SKM-1 treated with dmso at 0.1 percent for 144 hours (cell line): ENCODE data around the gene PRKAR1B.

Source experiments
- DNase-seq: peaks from one replicate; lab custom pipeline; 2025; ENCODE audit not compliant: unreplicated experiment; lab: John Stamatoyannopoulos, UW

Gene PRKAR1B

GRCh38 chr7:698515-699475 lies 28.3 kb downstream of the PRKAR1B start:
- DNase-seq: no peak

DNA sequence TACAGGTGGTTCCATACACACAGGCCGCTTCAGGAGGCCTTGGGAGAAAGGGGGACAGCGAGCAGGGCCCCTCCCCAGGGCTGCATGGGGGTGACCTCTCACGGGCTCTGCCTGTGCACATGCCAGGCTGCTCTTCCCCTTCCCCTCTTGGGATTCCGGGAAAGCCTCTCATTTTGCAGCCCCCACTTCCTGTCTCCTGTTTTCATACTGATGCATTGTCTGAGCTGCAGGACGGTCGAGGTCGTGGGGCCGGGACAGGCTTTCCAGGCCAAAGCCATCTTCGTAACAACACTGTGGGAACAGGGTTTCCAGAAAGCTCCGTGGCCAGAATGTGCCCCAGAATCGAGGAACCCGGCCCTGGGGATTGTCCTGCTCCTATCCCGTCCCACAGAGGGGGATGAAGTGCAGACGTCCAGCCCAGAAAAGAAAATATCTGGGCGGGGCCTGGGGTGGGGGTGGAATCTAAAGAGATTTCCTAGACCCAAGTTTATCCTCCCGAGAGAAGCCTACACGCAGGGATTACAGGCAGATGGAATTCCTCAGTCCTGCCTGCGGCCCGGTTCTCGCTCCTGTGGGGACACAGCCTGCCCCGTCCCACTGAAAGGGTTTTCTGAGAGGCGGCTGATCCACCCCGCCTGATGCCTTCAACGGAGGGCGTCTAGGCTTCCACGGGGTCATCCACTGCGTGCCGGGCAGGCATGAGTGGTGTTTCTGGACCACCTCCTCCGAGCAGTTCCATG lies 30.1 kb downstream of the PRKAR1B start:
- DNase-seq: no peak

DNA sequence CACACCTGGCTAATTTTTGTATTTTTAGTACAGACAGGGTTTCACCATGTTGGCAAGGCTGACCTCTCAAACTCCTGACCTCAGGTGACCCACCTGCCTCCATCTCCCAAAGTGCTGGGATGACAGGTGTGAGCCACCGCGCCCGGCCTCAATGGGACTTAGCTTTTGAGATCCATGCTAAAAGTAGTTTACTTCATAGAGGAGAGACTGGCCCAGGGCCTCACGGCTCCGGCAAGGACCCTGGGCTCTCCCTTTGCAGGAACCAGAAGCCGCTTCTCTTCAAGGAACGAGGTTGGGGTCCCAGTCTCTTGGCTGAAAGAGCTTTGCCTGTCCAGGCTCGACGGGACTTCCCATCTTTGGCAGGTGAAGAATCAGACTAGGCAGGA lies 30.7 kb downstream of the PRKAR1B start:
- DNase-seq: no peak

DNA sequence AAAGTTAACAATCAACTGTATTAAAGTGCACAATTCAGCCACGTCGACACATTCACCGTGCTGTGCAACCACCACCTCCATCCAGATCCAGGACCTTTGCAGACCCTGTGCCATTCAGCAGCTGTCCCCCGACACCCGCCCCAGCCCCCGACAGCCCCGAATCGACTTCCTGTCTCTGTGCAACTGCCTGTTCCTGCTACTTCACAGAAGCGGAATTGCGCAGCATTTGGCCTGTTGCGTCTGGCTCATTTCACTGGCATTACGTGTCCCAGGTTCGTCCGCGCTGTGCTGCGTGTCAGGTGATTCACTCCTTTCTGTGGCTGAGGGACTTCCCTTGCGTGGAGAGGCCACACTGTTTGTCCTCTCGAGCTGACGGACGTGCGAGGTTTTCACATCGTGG lies 33.8 kb downstream of the PRKAR1B start:
- DNase-seq: no peak

- no peak for DNase-seq
Measured at GRCh38 chr7:691361-692045, 35.6 kb downstream of the PRKAR1B start.

DNA sequence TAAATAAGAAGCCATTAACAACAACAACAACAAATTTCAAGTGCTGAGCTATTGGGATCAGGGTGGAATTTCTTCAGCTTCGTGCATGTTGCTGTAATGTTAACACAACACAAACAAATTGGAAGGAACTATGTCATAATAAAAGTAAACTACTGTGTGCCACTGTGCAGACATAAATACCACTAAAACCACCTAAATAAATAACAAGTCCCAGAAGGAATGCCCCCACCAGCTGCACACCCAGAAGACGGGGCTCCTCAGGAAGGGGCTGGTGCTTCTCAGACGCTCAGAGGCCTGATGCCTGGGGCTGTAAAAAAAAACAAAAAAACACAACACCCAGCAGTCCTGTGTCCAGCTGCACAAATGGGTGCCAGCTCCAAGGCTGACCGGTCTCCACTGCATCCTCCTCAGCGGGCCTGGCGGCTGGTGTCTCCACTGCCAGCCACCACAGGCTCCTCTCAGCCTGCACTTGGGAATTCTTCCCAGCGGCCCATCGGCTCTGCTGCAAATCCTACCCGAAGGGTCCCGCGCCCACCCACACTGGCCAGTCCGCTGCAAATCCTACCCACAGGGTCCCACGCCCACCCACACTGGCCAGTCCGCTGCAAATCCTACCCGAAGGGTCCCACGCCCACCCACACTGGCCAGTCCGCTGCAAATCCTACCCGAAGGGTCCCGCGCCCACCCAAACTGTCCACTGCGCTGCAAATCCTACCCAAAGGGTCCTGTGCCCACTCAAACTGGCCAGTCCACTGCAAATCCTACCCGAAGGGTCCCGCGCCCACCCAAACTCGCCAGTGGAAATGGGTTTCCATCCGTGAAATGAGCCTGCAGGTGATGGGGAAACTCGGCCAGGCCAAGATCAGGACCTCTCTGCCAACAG lies 36.4 kb downstream of the PRKAR1B start:
- no peak for DNase-seq

DNA sequence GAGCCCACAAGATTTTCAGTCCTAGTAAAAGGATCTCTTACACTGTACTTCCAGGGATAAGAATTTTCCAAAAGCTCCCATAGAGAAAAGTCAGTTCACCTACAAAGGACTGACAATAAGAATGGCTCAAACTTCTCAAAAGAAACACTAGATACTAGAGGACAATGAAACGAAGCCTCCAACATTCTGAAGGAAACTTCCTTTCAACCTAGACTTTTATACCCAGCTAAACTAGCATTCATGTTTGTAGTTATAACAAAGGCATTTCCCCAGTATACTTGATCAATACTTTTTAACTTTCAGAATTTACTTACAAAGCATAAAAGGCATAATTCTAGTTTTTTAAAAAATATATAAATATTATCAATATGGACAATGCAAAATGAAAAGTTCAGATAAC lies 41.5 kb downstream of the PRKAR1B start:
- no peak for DNase-seq

DNA sequence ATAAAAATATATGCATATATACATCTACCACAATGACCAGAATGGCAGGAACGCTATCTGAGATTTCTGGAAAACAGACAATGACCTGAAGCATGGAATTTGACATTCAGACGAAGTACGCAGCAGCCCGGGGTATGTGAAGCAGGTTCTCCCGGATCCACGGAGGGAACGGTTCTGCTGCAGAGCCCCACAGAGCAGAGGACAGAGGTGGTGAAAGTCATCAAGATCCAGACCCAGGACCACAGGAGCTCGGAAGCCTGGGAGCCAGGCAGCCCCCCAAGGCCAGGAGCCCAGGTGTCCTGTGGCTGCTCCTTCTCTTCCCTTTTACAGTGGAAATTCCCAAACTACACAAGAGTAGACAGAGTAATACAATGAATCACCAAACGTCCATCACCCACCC lies 42.7 kb downstream of the PRKAR1B start:
- no peak for DNase-seq

- DNase-seq: no peak
Measured at GRCh38 chr7:683526-684205, 43.4 kb downstream of the PRKAR1B start.

GRCh38 chr7:682810-683209 lies 44.3 kb downstream of the PRKAR1B start:
- no peak for DNase-seq

DNA sequence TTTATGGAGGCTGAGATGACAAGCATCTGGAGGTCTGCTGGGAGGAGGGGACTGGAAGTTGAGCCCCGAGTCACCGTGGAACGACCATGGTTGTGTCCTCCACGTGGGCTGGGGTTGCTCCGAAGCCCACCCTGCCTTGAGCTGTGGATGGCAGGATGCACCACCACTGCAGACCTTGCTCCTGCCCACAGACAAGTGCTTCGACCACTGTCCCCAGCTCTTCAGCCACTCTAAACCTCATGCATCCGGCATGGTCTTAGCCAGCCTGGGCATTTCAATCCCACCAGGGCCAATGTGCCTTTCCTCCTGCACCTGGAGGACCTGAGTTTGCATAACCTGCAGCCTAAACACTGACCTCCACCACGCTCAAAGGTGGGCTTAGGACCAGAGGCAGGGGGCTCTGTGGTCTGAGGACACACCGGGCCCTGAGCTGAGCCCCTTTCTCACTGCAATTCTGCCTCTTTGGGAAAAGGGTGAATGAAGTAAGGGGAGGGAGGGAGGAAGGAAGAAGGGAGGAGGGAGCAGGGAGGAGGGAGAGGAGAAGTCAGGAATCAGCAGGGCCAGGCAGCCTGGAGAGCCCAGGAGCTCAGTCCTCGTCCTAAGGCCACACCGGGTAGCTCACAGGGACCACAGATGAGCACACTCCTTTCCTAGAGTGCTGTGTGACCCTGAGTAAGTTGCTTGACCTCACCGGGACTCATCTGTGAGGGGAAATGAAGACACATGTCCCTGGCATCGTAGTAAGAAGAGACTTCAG lies 45.4 kb downstream of the PRKAR1B start:
- DNase-seq: no peak

DNA sequence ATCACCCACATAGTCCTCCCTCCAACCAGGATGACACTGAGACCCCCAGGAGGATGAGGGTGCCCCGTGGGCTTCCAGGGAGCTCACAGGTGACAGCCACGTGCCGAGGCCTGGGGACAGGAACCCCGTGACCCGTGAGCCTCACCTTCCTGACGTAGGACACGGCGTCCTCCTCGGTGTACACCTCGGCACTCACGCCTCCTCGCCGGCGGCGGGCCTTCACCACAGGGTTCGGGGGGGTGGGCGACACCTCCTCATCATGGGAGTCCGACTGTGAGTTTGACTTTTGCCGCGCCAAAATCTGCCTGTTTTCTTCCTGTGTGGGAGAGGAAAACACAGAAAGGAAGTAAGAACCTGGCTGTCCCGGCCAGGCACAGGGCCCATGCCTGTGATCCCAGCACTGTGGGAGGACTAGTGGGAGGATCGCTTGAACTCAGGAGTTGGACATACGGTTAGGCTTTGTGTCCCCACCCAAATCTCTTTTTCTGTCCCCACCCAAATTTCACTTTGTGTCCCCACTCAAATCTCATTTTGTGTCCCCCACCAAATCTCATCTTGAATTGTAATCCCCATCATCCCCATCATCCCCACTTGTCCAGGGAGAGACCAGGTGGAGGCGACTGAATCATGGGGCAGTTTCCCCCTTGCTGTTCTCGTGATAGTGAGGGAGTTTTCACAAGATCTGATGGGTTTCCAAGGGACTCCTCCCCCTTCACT lies 46.5 kb downstream of the PRKAR1B start:
- DNase-seq: no peak

- no peak for DNase-seq
Measured at GRCh38 chr7:676972-677385, 50.1 kb downstream of the PRKAR1B start.

DNA sequence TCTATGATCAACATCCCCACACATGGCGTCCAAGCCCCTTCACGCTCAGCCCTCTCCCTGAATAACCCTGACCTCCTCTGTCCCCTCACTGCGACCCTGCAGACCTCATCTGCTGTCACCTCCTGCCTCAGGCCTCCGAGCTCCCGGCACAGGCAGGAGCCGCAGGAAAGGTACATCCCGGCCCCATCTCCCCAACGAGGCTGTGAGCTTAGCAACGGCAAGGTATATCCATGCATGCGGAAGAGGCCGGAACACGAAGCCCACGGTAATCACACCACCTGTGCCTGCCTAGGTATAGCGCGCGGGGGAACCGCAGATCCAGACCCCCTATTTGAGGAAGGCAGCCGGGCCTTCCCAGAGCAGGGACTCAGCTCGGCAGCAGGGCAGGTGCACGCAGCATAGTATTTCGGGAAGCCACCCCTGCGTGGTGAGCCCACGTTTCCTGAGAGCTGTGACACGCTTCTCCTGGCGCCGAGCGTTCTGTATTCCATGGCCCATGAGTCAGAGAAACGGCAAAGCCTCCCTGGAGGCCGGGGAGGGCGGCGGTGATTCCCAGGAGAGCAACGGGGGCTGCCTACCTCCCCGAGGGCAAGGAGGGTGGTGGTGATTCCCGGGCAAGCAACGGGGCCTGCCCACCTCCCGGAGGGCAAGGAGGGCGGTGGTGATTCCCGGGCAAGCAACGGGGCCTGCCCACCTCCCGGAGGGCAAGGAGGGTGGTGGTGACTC lies 50.7 kb downstream of the PRKAR1B start:
- no peak for DNase-seq

GRCh38 chr7:674454-675410 lies 52.3 kb downstream of the PRKAR1B start:
- no peak for DNase-seq

DNA sequence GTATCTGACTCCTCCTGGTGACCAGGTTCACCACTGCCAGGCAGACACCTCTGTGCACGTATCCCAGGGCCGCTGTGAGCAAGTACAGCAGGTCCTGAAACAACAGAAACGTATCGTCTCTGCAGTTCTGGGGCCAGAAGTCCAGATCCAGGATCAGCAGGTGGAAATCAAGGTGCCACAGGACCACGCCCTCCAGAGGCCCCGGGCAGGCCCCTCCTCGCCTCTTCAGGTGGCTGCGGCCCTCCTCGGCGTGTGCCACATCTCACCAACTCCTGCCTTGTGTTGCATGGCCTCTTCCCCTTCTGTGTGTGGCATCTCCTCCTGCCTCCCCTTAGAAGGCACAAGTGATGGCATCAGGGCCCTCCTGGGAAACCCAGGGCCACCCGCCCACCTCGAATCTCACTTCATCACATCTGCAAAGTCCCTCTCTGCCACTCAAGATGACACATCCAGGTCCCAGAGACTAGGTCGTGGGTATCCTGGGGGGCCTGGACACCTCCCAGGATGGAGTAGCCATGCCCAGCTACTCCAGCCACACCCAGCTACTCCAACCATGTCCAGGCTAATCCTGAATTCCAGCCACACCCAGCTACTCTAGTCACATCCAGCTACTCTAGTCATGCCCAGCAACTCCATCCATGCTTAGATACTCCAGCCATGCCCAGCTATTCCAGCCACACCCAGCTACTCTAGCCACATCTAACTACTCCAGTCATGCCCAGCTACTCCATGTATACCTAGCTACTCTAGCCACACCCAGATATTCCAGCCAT lies 53.2 kb downstream of the PRKAR1B start:
- DNase-seq: no peak
